A549 (cell line): ENCODE data around the gene ZNF526. TPM values are rescaled to one million over a fixed set of nuclear protein-coding genes. Genes with fewer than 3 reads are reported as not detected.

Source experiments
- ATAC-seq, 2 experiments: fragments of 200-7000 bp in 1 of 2; fragments of >200 bp in 1 of 2; cut with Nextera tagmentation in 1 of 2; cut with Tn5 transposase in 1 of 2; 3 replicates each; pipeline versions ENCODE4 v1.8.0 to v1.9.1; 2018 to 2020; ENCODE audit warnings: mild to moderate bottlenecking in 1 of 2, moderate library complexity in 1 of 2
- CTCF ChIA-PET: fragments of 300-600 bp; sonication (Branson Sonifier 250); formaldehyde crosslinking; extraction: SDS; loops from one replicate; lab custom pipeline; 2021; ENCODE audit warnings: antibody characterized with exemption, inconsistent platforms; lab: Yijun Ruan, JAX
- POLR2A ChIA-PET: fragments of 350-600 bp; formaldehyde crosslinking; extraction: SDS; loops from one replicate; lab custom pipeline; 2021; ENCODE audit warnings: antibody characterized with exemption, inconsistent platforms; lab: Yijun Ruan, JAX
- DNase-seq, 2 experiments: peaks; one replicate each; pipeline versions ENCODE4 v3.0.0 to v3.0.0-alpha.2; 2011 to 2016; ENCODE audit warnings: low read depth in 1 of 2, low spot score in 1 of 2
- FAIRE-seq: peaks from 2 replicates; lab custom pipeline; 2011; peaks lifted over from hg19 to GRCh38; lab: Jason Lieb, UNC
- H3K27ac ChIP-seq, 2 experiments: fragments of >200 bp; sonication (Bioruptor Twin); formaldehyde crosslinking; 3 replicates each; pipeline ENCODE4 v1.5.1; 2016 to 2017
- H3K4me1 ChIP-seq: fragments of >200 bp; sonication (Bioruptor Twin); formaldehyde crosslinking; 3 replicates; pipeline ENCODE4 v1.6.1; 2016
- H3K4me2 ChIP-seq: fragments of >200 bp; sonication (Bioruptor Twin); formaldehyde crosslinking; 3 replicates; pipeline ENCODE4 v1.6.1; 2016
- H3K4me3 ChIP-seq: fragments of >200 bp; sonication (Bioruptor Twin); formaldehyde crosslinking; 3 replicates; pipeline ENCODE4 v1.5.1; 2016
- H3K9me3 ChIP-seq: fragments of >200 bp; sonication (Bioruptor Twin); formaldehyde crosslinking; 3 replicates; pipeline ENCODE4 v1.6.1; 2016
- CBX8 ChIP-seq: fragments of 200-600 bp; sonication (generic); IDR thresholded peaks from 2 replicates; pipeline ENCODE4 v1.6.1; 2016
- EHF ChIP-seq: fragments of 250-450 bp; sonication (Bioruptor Pico); IDR thresholded peaks from 2 replicates; pipeline ENCODE4 v1.5.0; 2020; ENCODE audit warnings: mild to moderate bottlenecking
- FOXS1 ChIP-seq: fragments of 250-450 bp; sonication (Bioruptor Pico); IDR thresholded peaks from 2 replicates; pipeline ENCODE4 v1.5.0; 2020; ENCODE audit warnings: mild to moderate bottlenecking, moderate library complexity
- JUN ChIP-seq, 2 experiments: fragments of >200 bp; sonication (Bioruptor Twin); formaldehyde crosslinking; IDR thresholded peaks; 2 replicates in 1 of 2; 3 replicates in 1 of 2; pipeline ENCODE4 v1.6.1; 2016 to 2017
- KDM1A ChIP-seq: fragments of 200-600 bp; sonication (generic); IDR thresholded peaks from 2 replicates; pipeline ENCODE4 v1.6.1; 2016; ENCODE audit warnings: low read depth, mild to moderate bottlenecking
- KDM5A ChIP-seq: fragments of 200-600 bp; sonication (generic); IDR thresholded peaks from 2 replicates; pipeline ENCODE4 v1.6.1; 2016; ENCODE audit warnings: antibody characterized with exemption, mild to moderate bottlenecking
- NPAS2 ChIP-seq: fragments of 250-450 bp; sonication (Bioruptor Pico); IDR thresholded peaks from 2 replicates; pipeline ENCODE4 v1.8.0; 2022; ENCODE audit warnings: mild to moderate bottlenecking, moderate library complexity, borderline replicate concordance
- NR3C1 ChIP-seq: fragments of >200 bp; sonication (Bioruptor Twin); formaldehyde crosslinking; IDR thresholded peaks from 3 replicates; pipeline ENCODE4 v1.6.1; 2017
- PHF8 ChIP-seq: fragments of 200-600 bp; sonication (generic); IDR thresholded peaks from 2 replicates; pipeline ENCODE4 v1.6.1; 2016; ENCODE audit warnings: low read depth, mild to moderate bottlenecking, antibody characterized with exemption, moderate library complexity, borderline replicate concordance
- RARB ChIP-seq: fragments of 250-450 bp; sonication (Bioruptor Pico); IDR thresholded peaks from 2 replicates; pipeline ENCODE4 v1.8.0; 2021; ENCODE audit warnings: mild to moderate bottlenecking, moderate library complexity
- RFX5 ChIP-seq: fragments of 450-650 bp; IDR thresholded peaks from 2 replicates; pipeline ENCODE4 v1.7.1; 2014; ENCODE audit warnings: antibody characterized with exemption, mild to moderate bottlenecking, moderate library complexity
- TFCP2L1 ChIP-seq: fragments of 250-450 bp; sonication (Bioruptor Pico); IDR thresholded peaks from 2 replicates; pipeline ENCODE4 v1.5.0; 2021; ENCODE audit warnings: mild to moderate bottlenecking
- ZFP36 ChIP-seq: fragments of 450-650 bp; IDR thresholded peaks from 2 replicates; pipeline ENCODE4 v1.6.1; 2014; ENCODE audit warnings: borderline replicate concordance; ENCODE audit not compliant: partially characterized antibody
- ZNF302 ChIP-seq: fragments of 250-450 bp; sonication (Bioruptor Pico); IDR thresholded peaks from 2 replicates; pipeline ENCODE4 v1.9.0; 2021; ENCODE audit warnings: inconsistent platforms, mild to moderate bottlenecking, moderate library complexity
- ZSCAN20 ChIP-seq: fragments of 250-450 bp; sonication (Bioruptor Pico); IDR thresholded peaks from 2 replicates; pipeline ENCODE4 v1.8.0; 2022; ENCODE audit warnings: mild to moderate bottlenecking, moderate library complexity
- WGBS: methylation state at CpG from one replicate; pipeline ENCODE4 v1.1.6; 2017; ENCODE audit errors: missing lambda C conversion rate; 5-methylcytosine and 5-hydroxymethylcytosine counted together
- polyA plus RNA-seq, 4 experiments: library from polyadenylated mRNA; depleted of rRNA in 3 of 4; stranded (reverse); fragments of >200 nt; fragmentation: RNase III in 1 of 4; extraction: RNeasy Plus Mini Kit Qiagen cat#74134 plus additional on column Dnase treatment in 1 of 4; gene quantifications; 2 replicates in 3 of 4; 3 replicates in 1 of 4; pipeline ENCODE4 v1.2.3, GENCODE V29; 2011 to 2017
- TF ChIP-seq, protein P1 (sequence below): fragments of 250-450 bp; sonication (Bioruptor Pico); IDR thresholded peaks from 2 replicates; pipeline ENCODE4 v1.5.0; 2021; ENCODE audit warnings: mild to moderate bottlenecking, moderate library complexity, borderline replicate concordance
- TF ChIP-seq, protein P2 (sequence below): fragments of >200 bp; sonication (Bioruptor Twin); formaldehyde crosslinking; IDR thresholded peaks from 2 replicates; pipeline ENCODE4 v1.6.1; 2016
- TF ChIP-seq, protein P3 (sequence below): IDR thresholded peaks from 2 replicates; pipeline ENCODE4 v1.6.1; 2012

Gene ZNF526
- polyA plus RNA-seq, 2 of the 4 experiments (the other 2 are of a cell fraction) = 7.1 to 12.9 TPM

DNA sequence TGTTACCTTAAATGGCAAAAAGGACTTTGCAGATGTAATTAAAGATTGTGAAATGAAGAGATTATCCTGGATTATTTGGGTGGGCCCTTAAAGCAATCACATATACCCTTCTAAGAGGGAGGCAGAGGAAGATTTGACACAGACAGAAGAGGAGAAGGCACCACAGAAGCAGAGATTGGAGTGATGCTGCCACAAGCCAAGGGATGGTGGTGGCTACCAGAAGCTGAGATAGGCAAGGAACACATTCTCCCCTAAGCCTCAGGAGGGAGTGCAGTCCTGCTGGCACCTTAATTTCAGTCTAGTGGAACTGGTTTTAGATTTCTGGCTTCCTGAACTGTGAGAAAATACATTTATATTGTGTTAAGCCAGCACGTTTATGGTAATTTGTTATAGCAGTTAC, 26.8 kb upstream of the ZNF526 start:
- Histone ChIP-seq H3K9me3 (peaks cover 7% of the 10 kb centered on the region), H3K4me1 (peaks cover 14% of the 10 kb centered on the region), H3K4me2 (no peak overlapping the region), H3K4me3 (no peak overlapping the region)
- ATAC-seq (no peak), FAIRE-seq (peak; percentile 18)
- TF ChIP-seq ZSCAN20 (CRISPR knock-in tag) (no peak), KDM5A (no peak), EHF (CRISPR knock-in tag) (no peak), KDM1A (no peak)
- TF ChIP-seq, all 56 proteins: peak for 0
- ChIA-PET POLR2A (interaction anchor here (0.7 kb wide), 1 partner anchor 220 kb away, joined by 3 read pairs; no protein-coding TSS in a partner anchor), CTCF (interaction anchor here (0.6 to 14.9 kb wide), 7 partner anchors 10 to 158 kb away, joined by 3 to 323 read pairs (median 3); partner anchors contain the start of gene POU2F2)
- DNase-seq = no peak
- WGBS = 81% methylated on average over 1 of the region's 1 CpG
- no peak overlapping the region for H3K27ac ChIP-seq

DNA sequence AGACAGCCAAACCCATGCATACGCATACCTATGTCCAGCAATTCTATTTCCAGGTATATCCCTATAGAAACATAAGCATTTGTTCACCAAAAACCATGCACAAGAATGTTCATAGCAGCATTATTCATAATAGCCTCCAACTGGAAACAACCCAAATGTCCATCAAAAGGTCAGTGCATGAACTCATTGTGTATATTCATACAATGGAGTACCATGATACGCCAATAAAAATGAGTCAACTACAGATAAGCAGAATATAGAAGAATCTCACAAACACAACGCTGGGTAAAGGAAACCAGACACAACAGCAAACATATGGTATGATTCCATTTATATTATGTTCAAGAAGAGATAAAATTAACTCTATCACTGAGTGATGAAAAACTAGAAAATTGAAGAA, 26.4 kb upstream of the ZNF526 start:
- CTCF ChIA-PET = interaction anchor here (0.6 to 14.9 kb wide), 5 partner anchors 13 to 114 kb away, joined by 3 to 323 read pairs (median 3); partner anchors contain the start of gene POU2F2
- WGBS = 42% methylated on average over 3 of the region's 3 CpGs
- H3K4me3 ChIP-seq = no peak overlapping the region
- H3K27ac ChIP-seq = no peak overlapping the region
- DNase-seq (no peak), ATAC-seq (no peak)
- H3K4me1 ChIP-seq = peaks cover 14% of the 10 kb centered on the region
- no peak overlapping the region for H3K4me2 ChIP-seq
- TF ChIP-seq TFCP2L1 (CRISPR knock-in tag) = no peak
- TF ChIP-seq RFX5 = no peak
- TF ChIP-seq, protein P1, sequence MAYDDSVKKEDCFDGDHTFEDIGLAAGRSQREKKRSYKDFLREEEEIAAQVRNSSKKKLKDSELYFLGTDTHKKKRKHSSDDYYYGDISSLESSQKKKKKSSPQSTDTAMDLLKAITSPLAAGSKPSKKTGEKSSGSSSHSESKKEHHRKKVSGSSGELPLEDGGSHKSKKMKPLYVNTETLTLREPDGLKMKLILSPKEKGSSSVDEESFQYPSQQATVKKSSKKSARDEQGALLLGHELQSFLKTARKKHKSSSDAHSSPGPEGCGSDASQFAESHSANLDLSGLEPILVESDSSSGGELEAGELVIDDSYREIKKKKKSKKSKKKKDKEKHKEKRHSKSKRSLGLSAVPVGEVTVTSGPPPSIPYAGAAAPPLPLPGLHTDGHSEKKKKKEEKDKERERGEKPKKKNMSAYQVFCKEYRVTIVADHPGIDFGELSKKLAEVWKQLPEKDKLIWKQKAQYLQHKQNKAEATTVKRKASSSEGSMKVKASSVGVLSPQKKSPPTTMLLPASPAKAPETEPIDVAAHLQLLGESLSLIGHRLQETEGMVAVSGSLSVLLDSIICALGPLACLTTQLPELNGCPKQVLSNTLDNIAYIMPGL (CRISPR knock-in tag) = no peak
- no peak for TF ChIP-seq NR3C1
- TF ChIP-seq CBX8 = no peak
- TF ChIP-seq FOXS1 = no peak
- no peak for TF ChIP-seq PHF8
- TF ChIP-seq, protein P2, sequence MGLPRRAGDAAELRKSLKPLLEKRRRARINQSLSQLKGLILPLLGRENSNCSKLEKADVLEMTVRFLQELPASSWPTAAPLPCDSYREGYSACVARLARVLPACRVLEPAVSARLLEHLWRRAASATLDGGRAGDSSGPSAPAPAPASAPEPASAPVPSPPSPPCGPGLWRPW = no peak
- no peak for TF ChIP-seq ZFP36
- TF ChIP-seq, all 56 proteins: peak for 0
- POLR2A ChIA-PET = interaction anchor here (0.7 kb wide), 1 partner anchor 219 kb away, joined by 3 read pairs; no protein-coding TSS in a partner anchor
- peak; percentile 73 for FAIRE-seq
- peaks cover 7% of the 10 kb centered on the region for H3K9me3 ChIP-seq

DNA sequence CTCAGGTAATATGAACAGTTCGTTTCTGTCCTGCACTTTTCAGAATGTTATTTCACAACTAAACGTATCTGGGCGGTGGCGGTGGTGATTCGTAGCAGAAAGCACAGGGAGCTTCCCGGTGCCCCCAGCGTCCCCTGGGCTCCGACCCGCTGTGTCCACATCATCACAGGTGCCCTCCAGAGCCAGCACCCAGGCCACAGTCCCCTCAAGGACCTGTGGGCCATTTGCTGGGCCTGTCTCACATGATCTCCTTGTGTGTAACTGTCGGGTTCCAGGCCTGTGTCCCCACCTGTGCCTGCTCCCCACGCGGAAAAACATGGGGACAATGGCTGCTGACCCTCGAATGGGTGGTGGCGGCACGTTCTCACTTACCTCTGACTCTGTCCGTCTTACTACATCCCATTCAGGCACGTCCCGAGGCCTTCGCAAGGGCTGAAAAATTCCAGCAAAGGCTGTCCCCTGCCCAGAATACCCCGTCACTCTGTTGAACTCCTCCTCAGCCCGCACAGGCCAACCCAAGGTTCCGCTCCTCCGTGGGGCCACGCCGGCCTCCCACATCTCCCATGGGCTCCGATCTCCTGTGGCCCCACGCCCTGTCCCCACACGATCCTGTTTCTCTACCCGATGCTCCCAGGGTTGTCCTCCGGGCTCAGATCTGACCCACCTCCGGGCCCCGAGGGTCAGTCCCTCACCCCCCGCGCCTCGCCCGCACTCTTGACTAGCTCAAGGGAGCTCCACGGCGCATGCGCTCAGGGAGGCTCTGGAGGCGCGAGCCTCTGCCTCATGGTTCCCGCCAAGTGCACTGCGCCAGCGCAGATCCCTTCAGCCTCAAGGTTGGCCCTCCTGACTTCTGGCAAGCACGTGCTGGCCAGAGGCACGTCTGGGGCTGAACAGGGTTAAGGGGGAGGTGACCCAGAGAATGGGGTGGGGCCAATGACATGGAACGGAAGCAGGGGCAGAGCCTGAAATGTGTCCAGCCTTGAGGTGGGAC, 23.8 kb upstream of the ZNF526 start:
- peaks cover 7% of the 10 kb centered on the region for H3K9me3 ChIP-seq
- DNase-seq (no peak), FAIRE-seq (no peak), ATAC-seq (peak in 1 of 2 experiments; percentile 32; a peak in 3 of 6 replicates)
- no peak overlapping the region for H3K27ac ChIP-seq
- no peak overlapping the region for H3K4me3 ChIP-seq
- WGBS = 95% methylated on average over 47 of the region's 47 CpGs
- H3K4me1 ChIP-seq = peaks cover 13% of the 10 kb centered on the region
- no peak overlapping the region for H3K4me2 ChIP-seq
- TF ChIP-seq FOXS1 (no peak), KDM5A (no peak), ZNF302 (CRISPR knock-in tag) (no peak), RARB (CRISPR knock-in tag) (no peak), NPAS2 (CRISPR knock-in tag) (no peak), JUN (IDR thresholded peaks at IDR 0.05) (0 out of 5 replicates have a peak, but pooled peaks of 1 of the 2 experiments have one; percentile 19)
- TF ChIP-seq, protein P3, sequence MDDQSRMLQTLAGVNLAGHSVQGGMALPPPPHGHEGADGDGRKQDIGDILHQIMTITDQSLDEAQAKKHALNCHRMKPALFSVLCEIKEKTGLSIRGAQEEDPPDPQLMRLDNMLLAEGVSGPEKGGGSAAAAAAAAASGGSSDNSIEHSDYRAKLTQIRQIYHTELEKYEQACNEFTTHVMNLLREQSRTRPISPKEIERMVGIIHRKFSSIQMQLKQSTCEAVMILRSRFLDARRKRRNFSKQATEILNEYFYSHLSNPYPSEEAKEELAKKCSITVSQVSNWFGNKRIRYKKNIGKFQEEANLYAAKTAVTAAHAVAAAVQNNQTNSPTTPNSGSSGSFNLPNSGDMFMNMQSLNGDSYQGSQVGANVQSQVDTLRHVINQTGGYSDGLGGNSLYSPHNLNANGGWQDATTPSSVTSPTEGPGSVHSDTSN = no peak
- TF ChIP-seq, all 56 proteins: peak for 1
- POLR2A ChIA-PET = no interaction called here
- CTCF ChIA-PET = interaction anchor here (2.3 to 13.0 kb wide), 3 partner anchors 12 to 19 kb away, joined by 7 to 136 read pairs (median 8); no protein-coding TSS in a partner anchor
